ENCODE data around the gene UTP14A. TPM values are rescaled to one million over a fixed set of nuclear protein-coding genes. Genes with fewer than 3 reads are reported as not detected.

UTP14A gene
- total RNA-seq, 1 donor = 7.8 TPM

GRCh38 chrX:129945131-129945530, 39.2 kb downstream of the UTP14A start:
- no peak for DNase-seq (ENCODE audit: low read depth in 2 of 3, low spot score in 2 of 3)

DNA sequence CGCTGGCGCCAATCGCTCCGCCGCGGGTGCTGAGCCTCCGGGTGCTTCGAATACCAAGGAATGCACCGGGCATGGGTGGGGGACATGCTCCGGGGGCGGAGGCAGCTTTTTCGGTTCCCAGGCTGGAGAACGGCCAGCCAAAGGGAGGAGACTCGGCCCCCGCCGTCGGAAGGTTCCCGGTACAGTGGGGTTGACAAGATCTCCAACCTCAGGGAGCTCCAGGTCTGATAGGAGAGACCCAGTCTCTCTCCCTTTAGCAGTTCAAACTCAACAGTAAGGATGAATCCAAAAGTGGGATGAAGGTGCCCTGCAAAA, 47.3 kb downstream of the UTP14A start:
- DNase-seq (ENCODE audit: low read depth in 2 of 3, low spot score in 2 of 3) = no peak

DNA sequence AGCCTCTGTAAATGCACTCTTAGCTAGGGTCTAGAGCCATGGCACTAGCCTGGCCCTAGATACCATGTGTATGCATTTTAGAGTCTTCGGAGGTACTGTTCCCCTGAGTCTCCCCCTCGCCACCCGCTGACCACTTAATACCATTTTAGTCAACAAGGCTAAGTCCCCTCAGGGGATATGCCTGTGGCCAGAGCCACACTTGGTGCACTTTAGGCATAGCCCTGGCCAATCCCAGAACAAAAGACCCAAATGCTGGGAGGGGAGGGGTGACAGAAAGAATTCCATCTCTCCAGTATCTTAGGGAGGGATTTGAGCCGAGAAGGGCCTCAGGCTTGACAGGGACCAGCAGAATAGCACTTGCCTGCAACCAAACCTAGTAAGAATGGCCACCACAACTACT, 47.9 kb downstream of the UTP14A start:
- DNase-seq (ENCODE audit: low read depth in 2 of 3, low spot score in 2 of 3) = no peak

- DNase-seq (ENCODE audit: low read depth in 2 of 3, low spot score in 2 of 3) = no peak
Observed at GRCh38 chrX:129954804-129955203, 48.8 kb downstream of the UTP14A start.

DNA sequence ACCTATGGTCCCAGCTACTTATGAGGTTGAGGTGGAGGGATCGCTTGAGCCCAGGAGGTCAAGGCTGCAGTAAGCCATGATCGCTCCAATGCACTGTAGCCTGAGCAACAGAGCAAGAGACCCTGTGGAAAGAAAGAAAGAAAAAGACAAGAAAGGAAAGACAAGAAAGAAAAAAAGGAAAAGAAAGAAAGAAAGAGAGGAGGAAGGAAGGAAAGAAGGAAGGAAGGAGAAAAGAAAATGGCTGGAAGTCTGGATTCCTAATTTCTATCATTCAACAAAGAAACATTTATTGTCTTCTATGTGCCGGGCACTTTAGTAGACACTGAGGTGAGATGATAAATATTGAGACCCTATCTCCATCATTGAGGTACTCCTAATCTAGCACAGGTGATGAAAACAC, 49.7 kb downstream of the UTP14A start:
- no peak for DNase-seq (ENCODE audit: low read depth in 2 of 3, low spot score in 2 of 3)

GRCh38 chrX:129956145-129956544, 50.2 kb downstream of the UTP14A start:
- no peak for DNase-seq (ENCODE audit: low read depth in 2 of 3, low spot score in 2 of 3)

GRCh38 chrX:129956765-129957164, 50.8 kb downstream of the UTP14A start:
- no peak for DNase-seq (ENCODE audit: low read depth in 2 of 3, low spot score in 2 of 3)

GRCh38 chrX:129957241-129958082, 51.5 kb downstream of the UTP14A start:
- DNase-seq (ENCODE audit: low read depth in 2 of 3, low spot score in 2 of 3) = peak in 2 of 3 donors; percentile 76 to 80

DNA sequence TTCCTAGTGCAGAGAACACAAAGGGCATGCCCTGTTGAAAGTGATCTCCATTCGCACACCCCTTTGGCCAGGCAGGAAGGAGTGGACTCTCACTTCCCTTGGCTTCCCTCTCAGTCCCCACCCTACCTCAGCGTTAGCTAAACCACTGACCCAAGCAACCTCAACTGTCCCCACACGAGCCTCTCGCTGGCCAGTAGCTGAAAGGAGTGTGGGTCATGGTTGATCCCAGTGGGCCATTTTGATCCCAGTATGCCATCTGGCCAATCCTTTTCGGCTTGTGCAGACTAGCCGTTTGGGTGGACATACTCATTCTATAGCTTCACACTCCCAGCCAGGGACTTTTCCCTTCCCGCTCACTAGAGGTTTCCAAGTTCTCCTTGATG, 52.1 kb downstream of the UTP14A start:
- no peak for DNase-seq (ENCODE audit: low read depth in 2 of 3, low spot score in 2 of 3)

GRCh38 chrX:129958814-129959492, 53.0 kb downstream of the UTP14A start:
- no peak for DNase-seq (ENCODE audit: low read depth in 2 of 3, low spot score in 2 of 3)

GRCh38 chrX:129959493-129959832, 53.5 kb downstream of the UTP14A start:
- no peak for DNase-seq (ENCODE audit: low read depth in 2 of 3, low spot score in 2 of 3)

- DNase-seq (ENCODE audit: low read depth in 2 of 3, low spot score in 2 of 3) = peak in 2 of 3 donors; percentile 81 to 93
Observed at GRCh38 chrX:129961180-129962083, 55.5 kb downstream of the UTP14A start.

DNA sequence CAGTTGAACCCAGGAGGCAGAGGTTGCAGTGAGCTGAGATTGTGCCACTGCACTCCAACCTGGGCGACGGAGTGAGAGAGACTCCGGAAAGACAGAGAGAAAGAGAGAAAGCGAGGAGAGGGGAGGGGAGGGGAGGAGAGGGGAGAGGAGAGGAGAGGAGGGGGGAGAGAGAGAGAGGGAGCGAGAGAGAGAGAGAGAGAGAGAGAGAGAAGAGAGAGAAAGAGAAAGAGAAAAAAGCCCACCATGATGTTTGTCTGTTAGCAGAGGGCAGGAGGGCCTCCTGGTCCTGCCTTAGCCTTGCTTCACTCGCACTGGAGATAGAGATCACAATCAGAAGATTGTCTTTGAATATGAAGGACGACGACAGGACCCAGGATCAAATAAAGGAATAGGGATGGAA, 57.8 kb downstream of the UTP14A start:
- no peak for DNase-seq (ENCODE audit: low read depth in 2 of 3, low spot score in 2 of 3)

DNA sequence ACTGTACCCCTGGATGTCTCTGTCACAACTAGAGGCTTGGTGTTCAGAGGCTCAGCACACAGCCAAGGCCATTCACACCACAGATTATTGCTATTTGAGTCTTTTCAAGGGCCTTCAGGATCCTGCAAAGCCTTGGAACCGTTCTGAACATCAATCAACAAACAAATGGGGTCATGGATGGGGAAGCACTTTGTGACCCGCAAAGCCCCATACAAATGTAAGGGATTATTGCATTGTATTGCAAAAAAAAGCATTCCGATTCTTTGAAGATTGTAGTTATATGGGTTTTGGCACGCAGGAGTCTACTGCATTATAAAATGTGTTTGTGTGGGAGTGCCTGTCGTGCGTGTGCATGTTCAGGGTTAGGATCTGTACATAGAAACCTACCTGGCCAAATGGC, 59.2 kb downstream of the UTP14A start:
- DNase-seq (ENCODE audit: low read depth in 2 of 3, low spot score in 2 of 3) = no peak

- DNase-seq (ENCODE audit: low read depth in 2 of 3, low spot score in 2 of 3) = no peak
Observed at GRCh38 chrX:129968968-129969367, 63.0 kb downstream of the UTP14A start.

DNA sequence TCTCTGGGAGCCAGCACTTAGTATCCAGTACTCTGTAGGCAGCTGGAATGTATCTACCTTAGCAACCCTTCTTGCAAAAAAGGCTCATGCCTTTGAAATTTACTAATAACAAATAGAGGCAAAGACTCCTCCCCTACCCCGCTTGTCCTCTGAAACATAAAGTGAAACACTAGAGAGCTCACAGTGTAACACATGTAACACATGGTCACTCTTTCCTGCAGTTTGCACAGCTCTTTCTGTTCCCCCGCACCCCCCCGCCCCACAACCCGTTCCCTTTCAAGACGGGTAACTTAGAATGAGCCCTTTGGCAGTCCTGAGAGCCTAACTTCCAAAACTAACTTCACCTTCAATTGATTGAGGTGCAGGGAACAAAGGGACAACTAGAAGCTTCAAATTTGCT, 70.5 kb downstream of the UTP14A start:
- DNase-seq (ENCODE audit: low read depth in 2 of 3, low spot score in 2 of 3) = no peak

Other genes starting within 250 kb of the UTP14A start
- gene XPNPEP2, start 167.2 kb upstream of the UTP14A start, total RNA-seq = 0.27 TPM
- 96.9 TPM for gene SASH3, start 126.2 kb upstream of the UTP14A start, total RNA-seq
- gene ZDHHC9, start 62.3 kb upstream of the UTP14A start, total RNA-seq = 9.2 TPM
- 7.0 TPM for gene BCORL1, start 76.5 kb downstream of the UTP14A start, total RNA-seq
- gene ELF4, start 204.3 kb downstream of the UTP14A start, total RNA-seq = 27.5 TPM